ENCODE data around the gene CELF2.
A peak's percentile ranks its signal among the peaks of the same experiment; 100 is the strongest.

CELF2 gene

DNA sequence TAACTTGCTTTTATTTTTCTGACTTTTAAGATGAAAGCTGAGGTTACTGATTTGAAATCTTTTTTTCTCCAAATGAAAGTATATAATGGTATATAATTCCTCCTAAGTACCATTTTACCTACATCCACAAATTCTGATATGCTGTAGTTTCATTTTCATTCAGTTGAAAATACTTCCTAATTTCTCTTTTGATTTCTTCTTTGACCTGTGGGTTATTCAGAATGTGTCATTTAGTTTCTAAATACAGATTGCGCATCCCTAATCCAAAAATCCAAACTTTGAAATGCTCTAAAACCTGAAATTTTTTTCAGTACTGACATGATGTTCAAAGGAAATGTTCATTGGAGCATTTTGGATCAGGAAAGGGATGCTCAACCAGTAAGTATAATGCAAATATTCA is 168.7 kb downstream of the CELF2 start:
- Histone ChIP-seq H3K36me3 (ENCODE audit: insufficient read depth, low read depth, low read length) (0 out of 2 replicates have a peak, but pooled peaks cover 5% of the 10 kb centered on the region), H3K4me1 (ENCODE audit: insufficient read depth, low read length) (peaks cover 12% of the 10 kb centered on the region), H3K27ac (ENCODE audit: low read length) (no peak overlapping the region), H3K27me3 (ENCODE audit: insufficient read depth, low read length) (no peaks in the 10 kb centered on the region), H3K9ac (ENCODE audit: low read depth, low read length) (no peak overlapping the region), H3K9me3 (ENCODE audit: insufficient read depth, low read depth, low read length) (no peaks in the 10 kb centered on the region; the same call in 1 of the 2 replicates), H3K4me3 (ENCODE audit: low read length) (no peak overlapping the region)

DNA sequence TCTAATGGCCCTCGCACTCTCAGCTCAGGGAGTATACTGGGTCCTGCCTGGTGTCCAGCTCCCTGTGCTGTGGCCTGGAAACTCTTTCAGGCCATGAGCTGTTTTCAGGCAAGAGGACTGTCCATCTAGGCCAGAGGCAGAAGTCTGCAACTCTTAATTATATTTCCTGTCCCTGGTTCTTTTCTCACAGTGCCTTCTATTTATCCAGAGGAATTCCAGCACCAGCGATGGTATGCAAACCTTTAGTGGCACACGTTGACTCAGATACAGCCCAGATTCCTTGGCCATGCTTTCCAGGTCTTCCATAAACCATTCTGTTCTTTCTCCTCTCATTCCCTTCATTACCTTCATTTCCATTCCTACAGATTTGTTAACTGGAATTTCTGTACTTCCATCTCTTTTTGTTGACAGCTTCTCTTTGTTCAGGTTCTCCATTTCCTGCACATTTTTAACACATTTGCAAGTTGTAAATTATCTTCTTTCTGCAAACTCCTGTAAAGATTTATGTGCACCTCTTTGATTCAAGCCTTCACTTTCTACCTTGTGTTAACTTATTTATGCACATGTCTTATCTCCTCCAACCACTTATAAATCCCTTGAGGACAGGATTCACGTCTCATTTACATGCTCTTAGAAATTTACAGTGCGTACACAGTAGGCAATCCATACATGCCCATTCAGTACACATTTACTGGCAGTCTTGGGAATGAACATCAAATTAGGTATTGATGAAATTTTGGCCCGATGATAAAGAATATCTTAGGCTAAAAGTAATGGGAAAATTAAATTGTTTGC is 172.1 kb downstream of the CELF2 start:
- Histone ChIP-seq H3K9ac (ENCODE audit: low read depth, low read length) (no peak overlapping the region), H3K27ac (ENCODE audit: low read length) (no peak overlapping the region), H3K9me3 (ENCODE audit: insufficient read depth, low read depth, low read length) (no peaks in the 10 kb centered on the region; the same call in 1 of the 2 replicates), H3K4me3 (ENCODE audit: low read length) (no peak overlapping the region), H3K27me3 (ENCODE audit: insufficient read depth, low read length) (no peaks in the 10 kb centered on the region), H3K36me3 (ENCODE audit: insufficient read depth, low read depth, low read length) (no peaks in the 10 kb centered on the region), H3K4me1 (ENCODE audit: insufficient read depth, low read length) (peaks cover 18% of the 10 kb centered on the region)

DNA sequence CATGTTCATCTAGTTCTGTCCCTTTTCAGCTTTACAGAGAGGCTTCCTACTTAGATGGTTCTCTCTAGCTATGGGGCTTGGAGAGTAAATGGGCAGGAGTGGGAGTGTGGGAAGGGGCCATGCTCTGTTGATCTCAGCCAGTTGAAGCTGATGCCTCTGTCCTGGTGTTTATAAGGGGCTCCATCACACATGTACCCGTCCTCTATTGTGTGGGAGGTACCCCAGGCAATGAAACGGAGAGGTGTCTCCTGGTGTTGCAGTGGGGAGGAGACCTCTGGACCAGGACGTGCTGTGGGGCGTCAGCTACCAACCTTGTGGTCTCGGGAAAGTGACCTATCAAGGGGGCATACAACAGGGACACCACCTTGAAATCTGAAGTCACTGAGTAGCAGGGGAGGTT is 173.5 kb downstream of the CELF2 start:
- peaks cover 18% of the 10 kb centered on the region for H3K4me1 ChIP-seq (ENCODE audit: insufficient read depth, low read length)
- H3K27me3 ChIP-seq (ENCODE audit: insufficient read depth, low read length) = no peaks in the 10 kb centered on the region
- H3K36me3 ChIP-seq (ENCODE audit: insufficient read depth, low read depth, low read length) = no peaks in the 10 kb centered on the region
- H3K9me3 ChIP-seq (ENCODE audit: insufficient read depth, low read depth, low read length) = no peaks in the 10 kb centered on the region
- H3K9ac ChIP-seq (ENCODE audit: low read depth, low read length) = no peak overlapping the region
- no peak overlapping the region for H3K4me3 ChIP-seq (ENCODE audit: low read length)
- no peak overlapping the region for H3K27ac ChIP-seq (ENCODE audit: low read length)

DNA sequence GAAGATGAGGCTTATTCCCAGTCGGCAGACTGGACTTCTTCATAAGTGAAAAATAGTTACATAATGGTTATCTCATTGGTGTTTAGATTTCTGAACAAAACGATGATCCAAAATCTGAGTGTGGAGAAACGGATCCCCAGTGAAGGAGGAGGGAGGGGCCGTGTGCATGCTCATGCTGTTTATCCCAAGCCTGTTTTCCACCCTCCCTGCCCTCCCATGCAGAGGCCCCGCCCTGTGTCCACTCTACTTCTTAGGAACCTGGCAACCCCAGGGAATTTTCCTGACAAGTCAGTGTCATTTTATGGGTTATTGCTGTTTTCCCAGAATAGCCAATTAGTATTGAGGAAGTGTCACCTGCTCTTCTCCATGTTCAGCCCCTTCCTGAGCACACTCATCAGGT is 174.0 kb downstream of the CELF2 start:
- H3K9ac ChIP-seq (ENCODE audit: low read depth, low read length) = no peak overlapping the region

DNA sequence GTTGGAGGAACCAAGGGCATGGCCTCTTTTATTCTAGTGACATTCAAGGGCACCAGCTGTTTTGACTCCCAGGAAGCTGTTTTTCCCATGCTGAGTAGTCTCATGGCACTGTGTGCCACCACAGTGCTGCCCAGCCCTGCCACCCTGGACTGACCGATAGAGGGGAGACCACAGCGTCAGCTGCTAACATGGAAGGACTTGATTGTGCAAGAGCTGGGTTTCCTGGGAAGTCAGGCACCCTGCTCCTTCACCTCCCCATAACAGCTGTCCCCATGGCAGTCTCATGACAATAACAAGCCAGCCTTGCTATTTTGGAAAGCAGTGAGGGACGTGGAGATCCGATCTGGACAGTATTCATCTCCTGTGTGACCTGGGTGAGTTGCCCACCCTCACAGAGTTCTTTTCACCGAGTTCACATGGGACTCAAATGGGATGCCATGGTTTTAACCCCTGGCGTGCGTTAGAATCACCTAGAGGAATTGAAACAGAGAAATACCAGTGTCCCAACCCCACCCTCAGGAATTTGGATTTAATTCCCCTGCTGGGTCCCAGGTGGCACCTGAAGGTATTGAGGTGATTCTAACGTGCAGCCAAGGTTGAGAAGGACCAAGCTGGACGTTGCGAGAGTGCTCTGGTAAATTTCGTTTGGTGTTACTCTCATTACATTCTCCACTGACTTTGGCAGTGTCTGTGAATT is 174.8 kb downstream of the CELF2 start:
- H3K27ac ChIP-seq (ENCODE audit: low read length) = no peak overlapping the region
- H3K27me3 ChIP-seq (ENCODE audit: insufficient read depth, low read length) = no peaks in the 10 kb centered on the region
- H3K4me3 ChIP-seq (ENCODE audit: low read length) = no peak overlapping the region
- H3K4me1 ChIP-seq (ENCODE audit: insufficient read depth, low read length) = peaks cover 24% of the 10 kb centered on the region
- no peaks in the 10 kb centered on the region for H3K9me3 ChIP-seq (ENCODE audit: insufficient read depth, low read depth, low read length)
- H3K9ac ChIP-seq (ENCODE audit: low read depth, low read length) = no peak overlapping the region
- H3K36me3 ChIP-seq (ENCODE audit: insufficient read depth, low read depth, low read length) = no peaks in the 10 kb centered on the region

More for the DNA sequence above, 174.0 kb downstream of the CELF2 start:
- H3K27me3 ChIP-seq (ENCODE audit: insufficient read depth, low read length) = no peaks in the 10 kb centered on the region
- H3K4me1 ChIP-seq (ENCODE audit: insufficient read depth, low read length) = peaks cover 18% of the 10 kb centered on the region
- no peaks in the 10 kb centered on the region for H3K36me3 ChIP-seq (ENCODE audit: insufficient read depth, low read depth, low read length)
- H3K4me3 ChIP-seq (ENCODE audit: low read length) = no peak overlapping the region
- H3K27ac ChIP-seq (ENCODE audit: low read length) = no peak overlapping the region
- H3K9me3 ChIP-seq (ENCODE audit: insufficient read depth, low read depth, low read length) = no peaks in the 10 kb centered on the region

DNA sequence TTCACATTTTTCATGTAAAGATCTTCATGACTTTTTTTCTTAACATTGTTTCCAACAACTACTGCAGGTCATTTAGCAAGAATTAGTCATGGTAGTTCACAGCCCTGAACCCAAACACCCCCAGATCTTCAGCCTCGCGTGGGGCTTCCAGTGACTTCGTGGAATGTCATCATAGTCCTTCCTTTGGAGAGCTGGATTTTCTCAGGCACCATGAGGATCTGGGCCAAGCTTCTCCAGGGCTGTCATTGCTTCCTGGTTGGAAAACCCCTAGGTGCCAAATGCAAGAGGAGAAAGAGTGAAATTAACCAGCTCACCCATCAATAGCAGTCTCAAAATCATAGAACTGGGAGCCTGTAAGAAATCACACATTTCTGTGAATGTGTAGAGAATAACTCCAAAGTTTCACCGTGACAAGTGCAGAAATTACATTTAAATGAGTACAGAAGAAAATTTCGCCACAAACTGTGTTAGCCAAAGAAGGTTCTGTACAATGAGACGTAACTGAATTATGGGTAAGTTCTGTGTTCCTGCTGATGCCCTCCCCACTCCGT is 175.4 kb downstream of the CELF2 start:
- no peaks in the 10 kb centered on the region for H3K9me3 ChIP-seq (ENCODE audit: insufficient read depth, low read depth, low read length)
- no peaks in the 10 kb centered on the region for H3K27me3 ChIP-seq (ENCODE audit: insufficient read depth, low read length)
- peaks cover 27% of the 10 kb centered on the region for H3K4me1 ChIP-seq (ENCODE audit: insufficient read depth, low read length)
- no peaks in the 10 kb centered on the region for H3K36me3 ChIP-seq (ENCODE audit: insufficient read depth, low read depth, low read length)
- H3K27ac ChIP-seq (ENCODE audit: low read length) = no peak overlapping the region
- no peak overlapping the region for H3K4me3 ChIP-seq (ENCODE audit: low read length)
- no peak overlapping the region for H3K9ac ChIP-seq (ENCODE audit: low read depth, low read length)

DNA sequence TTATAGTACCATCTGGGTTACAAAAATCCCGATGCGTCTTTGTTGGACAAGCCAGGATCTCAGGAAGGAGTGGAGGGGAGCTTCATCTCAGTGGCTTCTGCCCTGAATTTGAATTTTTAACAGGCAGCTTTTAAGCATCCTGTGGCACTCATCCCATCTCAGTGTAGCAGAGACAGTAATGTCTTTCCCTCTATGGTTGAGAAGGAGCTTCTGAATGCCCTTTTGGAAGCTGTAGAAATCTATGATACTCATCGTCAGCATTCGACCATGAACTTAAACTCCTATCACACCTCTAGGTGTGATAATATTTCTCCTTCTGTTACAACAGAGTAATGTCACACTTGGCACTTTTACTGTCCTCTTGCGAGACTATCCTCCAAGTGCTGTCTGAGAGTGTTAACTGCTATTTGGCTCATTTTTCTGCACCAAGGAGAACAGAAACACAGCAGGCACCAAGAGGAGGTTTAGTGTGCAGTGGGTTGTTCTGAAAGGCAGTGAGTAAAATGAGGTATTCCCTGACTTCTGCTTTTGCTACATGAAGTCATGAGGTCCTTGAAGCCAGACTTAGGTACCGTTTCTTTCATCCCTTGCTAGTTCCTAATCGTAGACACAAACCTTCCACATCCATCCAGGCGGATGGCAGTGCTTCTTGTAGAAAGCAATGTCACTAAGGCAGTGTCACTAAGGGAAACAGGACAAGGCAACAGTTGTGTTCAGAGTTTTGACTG is 177.4 kb downstream of the CELF2 start:
- Histone ChIP-seq H3K27ac (ENCODE audit: low read length) (no peak overlapping the region), H3K9ac (ENCODE audit: low read depth, low read length) (no peak overlapping the region), H3K4me3 (ENCODE audit: low read length) (no peak overlapping the region), H3K27me3 (ENCODE audit: insufficient read depth, low read length) (no peaks in the 10 kb centered on the region), H3K4me1 (ENCODE audit: insufficient read depth, low read length) (peaks cover 19% of the 10 kb centered on the region; the same call in 1 of the 2 replicates), H3K9me3 (ENCODE audit: insufficient read depth, low read depth, low read length) (no peaks in the 10 kb centered on the region), H3K36me3 (ENCODE audit: insufficient read depth, low read depth, low read length) (no peaks in the 10 kb centered on the region)

DNA sequence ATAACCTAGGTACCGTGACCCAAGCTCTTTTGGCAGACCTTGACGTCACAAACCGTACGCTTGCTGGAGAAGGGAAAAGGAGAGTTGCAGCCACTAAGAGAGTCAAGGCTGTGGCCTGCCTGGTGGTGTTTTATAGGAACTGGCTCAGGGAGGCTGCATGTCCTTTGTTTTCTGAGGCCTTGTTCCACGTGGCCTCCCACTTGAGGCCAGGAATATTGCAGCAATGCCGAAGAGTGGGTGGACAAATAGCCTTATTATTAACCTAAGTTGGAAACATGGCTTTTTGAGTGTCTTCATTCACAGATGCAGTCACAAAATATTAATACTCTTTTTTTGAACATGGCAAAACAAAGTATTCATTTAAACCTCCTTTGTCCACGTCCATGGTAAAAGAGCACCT is 178.0 kb downstream of the CELF2 start:
- Histone ChIP-seq H3K27ac (ENCODE audit: low read length) (no peak overlapping the region), H3K4me3 (ENCODE audit: low read length) (no peak overlapping the region), H3K9me3 (ENCODE audit: insufficient read depth, low read depth, low read length) (no peaks in the 10 kb centered on the region), H3K27me3 (ENCODE audit: insufficient read depth, low read length) (no peaks in the 10 kb centered on the region), H3K9ac (ENCODE audit: low read depth, low read length) (no peak overlapping the region), H3K36me3 (ENCODE audit: insufficient read depth, low read depth, low read length) (no peaks in the 10 kb centered on the region), H3K4me1 (ENCODE audit: insufficient read depth, low read length) (peaks cover 18% of the 10 kb centered on the region; the same call in 1 of the 2 replicates)

DNA sequence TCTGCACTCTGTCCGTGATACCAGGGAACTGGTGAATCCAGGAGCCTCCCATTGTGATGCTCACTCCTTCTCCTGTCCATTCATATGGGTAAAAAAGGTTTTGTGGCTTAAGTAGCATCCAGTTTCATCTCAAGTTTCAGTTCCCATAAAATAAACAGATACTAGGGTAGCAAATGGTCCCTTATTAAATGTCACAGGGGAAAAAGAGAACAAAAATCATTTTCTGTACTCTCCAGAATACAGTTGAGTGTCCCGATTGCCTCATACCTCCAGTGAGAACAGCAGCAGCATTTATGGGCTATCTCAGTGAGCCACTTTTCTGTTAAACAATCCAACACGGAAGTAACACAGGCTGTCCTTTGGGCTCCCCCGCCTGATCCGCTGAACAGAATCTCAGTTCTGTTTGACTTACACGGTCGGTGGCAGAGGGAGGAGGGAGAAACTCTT is 179.6 kb downstream of the CELF2 start:
- H3K27me3 ChIP-seq (ENCODE audit: insufficient read depth, low read length) = no peaks in the 10 kb centered on the region
- H3K9me3 ChIP-seq (ENCODE audit: insufficient read depth, low read depth, low read length) = no peaks in the 10 kb centered on the region
- H3K9ac ChIP-seq (ENCODE audit: low read depth, low read length) = peak overlapping the region; percentile 47
- no peak overlapping the region for H3K27ac ChIP-seq (ENCODE audit: low read length)
- H3K4me1 ChIP-seq (ENCODE audit: insufficient read depth, low read length) = peaks cover 15% of the 10 kb centered on the region; the same call in 1 of the 2 replicates
- no peaks in the 10 kb centered on the region for H3K36me3 ChIP-seq (ENCODE audit: insufficient read depth, low read depth, low read length)
- H3K4me3 ChIP-seq (ENCODE audit: low read length) = peak overlapping the region; percentile 39

GRCh38 chr10:11197878-11198277 is 180.2 kb downstream of the CELF2 start:
- Histone ChIP-seq H3K9me3 (ENCODE audit: insufficient read depth, low read depth, low read length) (no peaks in the 10 kb centered on the region), H3K36me3 (ENCODE audit: insufficient read depth, low read depth, low read length) (no peaks in the 10 kb centered on the region), H3K4me3 (ENCODE audit: low read length) (no peak overlapping the region), H3K27me3 (ENCODE audit: insufficient read depth, low read length) (no peaks in the 10 kb centered on the region), H3K9ac (ENCODE audit: low read depth, low read length) (peak overlapping the region; percentile 47; the same call in 1 of the 2 replicates), H3K27ac (ENCODE audit: low read length) (no peak overlapping the region), H3K4me1 (ENCODE audit: insufficient read depth, low read length) (peaks cover 10% of the 10 kb centered on the region; the same call in 1 of the 2 replicates)

DNA sequence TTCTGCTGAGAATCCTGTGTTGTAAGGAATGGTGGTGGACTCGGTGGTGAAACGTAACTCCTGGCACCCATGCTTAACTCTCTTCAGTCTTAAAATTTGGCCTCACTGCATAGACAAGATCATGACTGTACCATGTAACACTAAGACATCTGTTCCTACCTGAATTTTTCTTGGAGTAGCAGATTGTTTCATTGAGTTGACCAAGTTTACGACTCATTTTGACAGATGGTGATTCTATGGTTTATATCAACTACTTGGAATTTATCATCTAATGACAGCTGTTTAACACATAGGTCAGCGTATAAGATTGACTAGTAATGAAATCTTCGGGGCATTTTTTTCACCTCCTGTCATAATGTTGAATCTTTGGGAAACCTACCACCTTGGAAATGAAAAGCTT is 184.2 kb downstream of the CELF2 start:
- H3K9me3 ChIP-seq (ENCODE audit: insufficient read depth, low read depth, low read length) = no peaks in the 10 kb centered on the region
- H3K4me3 ChIP-seq (ENCODE audit: low read length) = no peak overlapping the region
- H3K36me3 ChIP-seq (ENCODE audit: insufficient read depth, low read depth, low read length) = no peaks in the 10 kb centered on the region
- H3K4me1 ChIP-seq (ENCODE audit: insufficient read depth, low read length) = peaks cover 32% of the 10 kb centered on the region
- H3K27ac ChIP-seq (ENCODE audit: low read length) = no peak overlapping the region
- H3K27me3 ChIP-seq (ENCODE audit: insufficient read depth, low read length) = no peaks in the 10 kb centered on the region
- H3K9ac ChIP-seq (ENCODE audit: low read depth, low read length) = no peak overlapping the region
